AG10803 (cell line): ENCODE data around the gene OR2G6.
"Not testable (repeated sequence)": the region's sequence is repeated elsewhere in the genome, so short reads cannot be mapped to it uniquely, and the experiment has no call there.

Source experiments
- DNase-seq: peaks from one replicate; pipeline ENCODE4 v3.0.0; 2010; ENCODE audit warnings: low read depth
- H3K4me3 ChIP-seq: 2 replicates; pipeline ENCODE4 v1.5.1; 2011; ENCODE audit warnings: mild to moderate bottlenecking, low read length, control low read depth
- TF ChIP-seq, protein P1 (sequence below): conservative IDR thresholded peaks from 2 replicates; pipeline ENCODE4 v1.5.1; 2011; ENCODE audit warnings: mild to moderate bottlenecking, low read length, control low read depth, inconsistent platforms

Gene OR2G6

DNA sequence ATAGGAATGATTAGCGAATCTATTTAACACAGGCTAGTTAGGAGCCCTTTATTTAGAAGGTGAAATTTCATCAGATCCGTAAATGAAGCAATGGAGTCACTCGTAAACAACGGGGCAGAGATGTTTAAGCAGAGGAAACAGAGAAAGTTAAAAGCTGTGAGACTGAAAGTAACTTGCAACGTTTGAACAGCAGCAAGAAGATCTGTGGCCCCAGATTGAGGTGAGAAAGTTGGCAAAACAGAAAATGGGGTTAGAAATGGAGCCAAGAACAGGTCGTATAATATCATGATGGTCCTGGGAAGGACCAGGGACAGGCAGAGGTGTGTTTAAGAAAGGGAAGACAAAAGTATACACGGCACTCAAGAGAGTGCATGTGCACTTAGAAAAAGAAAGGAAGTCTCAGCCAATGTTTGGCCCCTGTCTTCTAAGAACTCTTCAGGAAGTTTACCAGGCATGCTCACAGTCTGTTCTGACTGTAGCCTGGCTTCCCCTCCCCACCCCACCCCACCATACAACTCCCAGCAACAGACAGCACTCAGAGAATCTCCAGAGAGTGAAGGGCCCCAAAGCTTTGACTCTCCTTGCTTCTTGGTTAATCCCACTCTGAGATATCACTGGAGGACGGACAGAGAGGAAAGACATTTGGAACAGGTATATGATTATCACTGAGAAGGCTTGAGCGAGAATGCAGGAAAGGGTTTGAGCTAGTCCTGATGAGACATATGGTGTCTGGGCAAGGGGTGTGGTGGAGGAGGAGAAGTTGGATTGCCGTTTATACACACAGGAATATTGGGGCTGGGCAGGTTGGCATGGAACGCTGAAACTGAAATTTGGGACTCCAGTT, 57.9 kb downstream of the OR2G6 start:
- not testable (repeated sequence) for DNase-seq, H3K4me3 ChIP-seq

DNA sequence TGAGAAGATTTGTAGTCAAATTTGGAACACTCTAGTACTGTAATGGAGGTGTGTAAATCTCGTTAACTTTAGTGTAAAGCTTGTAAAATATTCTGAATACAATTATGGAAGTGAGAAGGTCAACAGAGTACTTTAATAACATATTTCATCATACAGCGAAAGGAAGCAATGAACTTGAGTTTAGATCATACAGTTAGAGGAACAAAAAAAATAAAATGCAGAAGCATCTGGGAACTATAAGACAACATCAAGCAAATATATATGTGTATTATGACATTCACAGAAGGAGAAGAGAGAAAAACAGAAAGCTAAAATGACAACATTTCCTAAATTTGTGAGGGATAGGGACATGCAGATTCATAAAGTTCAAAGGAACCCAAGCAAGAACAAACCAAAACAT, 61.2 kb downstream of the OR2G6 start:
- not testable (repeated sequence) for H3K4me3 ChIP-seq, DNase-seq

DNA sequence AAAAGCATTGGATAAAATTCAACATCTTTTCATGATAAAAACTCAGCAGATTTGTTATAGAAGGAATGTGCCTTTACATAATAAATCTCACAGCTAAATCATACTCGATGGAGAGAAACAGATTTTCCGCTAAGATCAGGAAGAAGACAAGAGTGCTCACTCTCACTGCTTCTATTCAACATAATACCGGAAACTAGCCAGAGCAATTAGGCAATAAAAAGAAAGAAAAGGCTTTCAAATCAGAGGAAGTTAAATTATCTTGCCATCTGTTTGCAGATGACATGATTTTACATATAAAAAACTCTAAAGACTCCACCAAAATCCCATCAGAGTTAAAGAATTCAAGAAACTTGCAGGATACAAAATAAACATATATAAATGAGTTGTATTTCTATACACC, 62.9 kb downstream of the OR2G6 start:
- not testable (repeated sequence) for H3K4me3 ChIP-seq, DNase-seq

DNA sequence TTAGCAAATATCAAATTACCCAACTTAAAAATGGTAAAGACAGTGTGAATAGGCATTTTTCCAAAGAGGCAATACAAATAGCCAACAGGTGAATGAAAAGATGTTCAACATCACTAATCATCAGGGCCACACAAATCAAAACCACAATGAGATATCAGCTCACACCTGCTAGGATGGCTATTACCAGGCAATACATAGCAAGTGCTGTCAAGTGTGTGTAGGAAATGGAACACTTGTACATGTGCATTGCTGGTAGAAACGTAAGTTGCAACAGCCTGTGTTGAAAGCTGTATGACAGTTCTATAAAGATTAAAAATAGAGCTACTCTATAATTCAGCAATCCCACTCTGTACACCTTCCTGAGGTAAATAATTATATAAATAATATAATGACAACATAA, 64.2 kb downstream of the OR2G6 start:
- H3K4me3 ChIP-seq, DNase-seq: not testable (repeated sequence)

DNA sequence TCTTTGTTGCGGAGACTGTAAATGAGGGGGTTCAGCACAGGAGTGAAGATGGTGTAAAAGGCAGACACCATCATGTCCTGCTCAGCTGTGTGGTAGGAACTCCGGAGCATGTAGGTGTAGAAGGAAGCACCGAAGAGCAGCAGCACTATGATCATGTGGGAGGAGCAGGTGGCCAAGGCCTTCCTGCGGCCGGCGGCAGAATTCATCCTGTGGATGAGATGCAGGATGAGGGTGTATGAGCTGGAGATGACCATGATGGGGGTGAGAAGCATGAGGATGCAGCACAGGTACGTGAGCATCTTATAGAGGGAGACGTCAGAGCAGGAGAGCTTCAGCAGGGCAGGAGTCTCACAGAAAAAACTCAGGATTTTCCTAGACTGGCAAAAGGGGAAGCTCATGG, 66.0 kb downstream of the OR2G6 start:
- not testable (repeated sequence) for DNase-seq, H3K4me3 ChIP-seq

DNA sequence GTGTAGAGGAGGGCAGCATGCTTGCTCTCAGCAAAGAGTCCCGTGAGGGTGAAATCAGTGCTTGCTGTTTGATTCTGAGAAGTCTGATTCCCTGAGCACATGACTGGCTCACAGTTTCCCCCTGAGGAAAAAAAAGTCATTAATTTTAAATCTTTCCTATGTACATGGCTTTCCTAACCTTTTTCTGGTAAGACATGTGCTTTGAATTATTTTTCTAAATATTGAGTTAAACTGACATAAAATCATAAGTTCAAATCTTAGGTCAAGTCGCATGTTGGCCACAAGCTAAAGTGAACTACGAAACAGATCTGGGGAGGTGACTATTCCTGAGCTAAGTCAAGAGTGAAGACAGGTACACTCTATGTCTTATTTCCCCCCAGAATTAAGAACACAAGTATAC, 66.8 kb downstream of the OR2G6 start, which contains the start of gene OR2T34:
Gene OR2T34 (minus strand): TSS at position 101 of the 400 bp plus-strand sequence. CDS start 0 bp downstream, at position 101.
- not testable (repeated sequence) for H3K4me3 ChIP-seq, DNase-seq

DNA sequence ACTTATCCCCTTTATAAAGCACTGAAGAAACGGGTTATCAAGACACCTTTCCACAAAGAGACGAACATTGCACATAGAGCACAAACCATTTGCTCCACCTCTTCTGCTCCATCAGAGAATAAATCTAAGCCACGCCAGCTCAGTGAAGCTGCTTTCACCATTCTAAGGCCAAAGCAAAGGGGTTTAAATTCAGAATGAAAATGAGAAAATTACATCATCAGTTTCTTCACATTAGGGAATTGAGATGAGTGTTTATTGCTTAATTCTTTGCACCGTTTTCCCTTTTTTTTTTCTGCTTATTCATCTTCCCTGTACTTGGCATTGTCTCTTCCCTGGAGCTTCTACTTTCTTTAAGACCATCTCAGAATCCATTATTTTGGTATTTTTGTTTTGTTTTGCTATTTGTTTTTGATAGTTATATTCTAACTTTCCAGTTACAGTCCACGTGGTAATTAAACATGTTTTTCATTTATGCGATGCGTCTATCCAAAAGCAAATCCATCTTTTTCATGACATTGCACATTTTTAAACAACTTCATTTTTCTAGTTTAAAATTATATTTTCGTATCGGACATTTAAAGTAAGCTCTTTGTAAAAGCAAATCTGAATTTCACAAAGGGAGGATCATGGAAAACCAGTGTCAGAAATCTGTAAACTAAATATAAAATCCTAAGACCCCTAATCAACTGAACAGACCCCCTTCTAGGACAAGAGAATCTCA, 68.5 kb downstream of the OR2G6 start:
- DNase-seq = no peak
- TF ChIP-seq, protein P1, sequence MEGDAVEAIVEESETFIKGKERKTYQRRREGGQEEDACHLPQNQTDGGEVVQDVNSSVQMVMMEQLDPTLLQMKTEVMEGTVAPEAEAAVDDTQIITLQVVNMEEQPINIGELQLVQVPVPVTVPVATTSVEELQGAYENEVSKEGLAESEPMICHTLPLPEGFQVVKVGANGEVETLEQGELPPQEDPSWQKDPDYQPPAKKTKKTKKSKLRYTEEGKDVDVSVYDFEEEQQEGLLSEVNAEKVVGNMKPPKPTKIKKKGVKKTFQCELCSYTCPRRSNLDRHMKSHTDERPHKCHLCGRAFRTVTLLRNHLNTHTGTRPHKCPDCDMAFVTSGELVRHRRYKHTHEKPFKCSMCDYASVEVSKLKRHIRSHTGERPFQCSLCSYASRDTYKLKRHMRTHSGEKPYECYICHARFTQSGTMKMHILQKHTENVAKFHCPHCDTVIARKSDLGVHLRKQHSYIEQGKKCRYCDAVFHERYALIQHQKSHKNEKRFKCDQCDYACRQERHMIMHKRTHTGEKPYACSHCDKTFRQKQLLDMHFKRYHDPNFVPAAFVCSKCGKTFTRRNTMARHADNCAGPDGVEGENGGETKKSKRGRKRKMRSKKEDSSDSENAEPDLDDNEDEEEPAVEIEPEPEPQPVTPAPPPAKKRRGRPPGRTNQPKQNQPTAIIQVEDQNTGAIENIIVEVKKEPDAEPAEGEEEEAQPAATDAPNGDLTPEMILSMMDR = no peak
- no peak overlapping the region for H3K4me3 ChIP-seq
